Measurements from ENCODE around the gene URI1.

URI1 gene

GRCh38 chr19:29992233-29992867, 50.3 kb downstream of the URI1 start:
- DNase-seq (ENCODE audit: low spot score), result no peak
- Histone ChIP-seq H3K27ac (no peak overlapping the region), H3K4me3 (no peak overlapping the region)
- no peak for TF ChIP-seq CTCF (IDR thresholded peaks at IDR 0.05)

- no peak for TF ChIP-seq CTCF (IDR thresholded peaks at IDR 0.05)
- Histone ChIP-seq H3K4me3 (no peak overlapping the region), H3K27ac (no peak overlapping the region)
- DNase-seq (ENCODE audit: low spot score), result no peak
Observed at GRCh38 chr19:29999490-29999889, 57.5 kb downstream of the URI1 start.

- H3K4me3 ChIP-seq, result no peak overlapping the region
- no peak for TF ChIP-seq CTCF (IDR thresholded peaks at IDR 0.05)
- no peak overlapping the region for H3K27ac ChIP-seq
- DNase-seq (ENCODE audit: low spot score), result no peak
Observed at GRCh38 chr19:30000862-30001261, 58.8 kb downstream of the URI1 start.

GRCh38 chr19:30001301-30001700, 59.3 kb downstream of the URI1 start:
- no peak for TF ChIP-seq CTCF (IDR thresholded peaks at IDR 0.05)
- H3K27ac ChIP-seq, result no peak overlapping the region
- H3K4me3 ChIP-seq, result no peak overlapping the region
- DNase-seq (ENCODE audit: low spot score), result no peak

- H3K4me3 ChIP-seq, result no peak overlapping the region
- no peak for DNase-seq (ENCODE audit: low spot score)
- H3K27ac ChIP-seq, result no peak overlapping the region
Observed at GRCh38 chr19:30001791-30002190, 59.8 kb downstream of the URI1 start.

GRCh38 chr19:30003866-30004265, 61.8 kb downstream of the URI1 start:
- no peak for TF ChIP-seq CTCF (IDR thresholded peaks at IDR 0.05)
- DNase-seq (ENCODE audit: low spot score), result no peak
- Histone ChIP-seq H3K4me3 (no peak overlapping the region), H3K27ac (no peak overlapping the region)

More at GRCh38 chr19:30001791-30002190, 59.8 kb downstream of the URI1 start:
- TF ChIP-seq CTCF (IDR thresholded peaks at IDR 0.05), result no peak

- no peak for TF ChIP-seq CTCF (IDR thresholded peaks at IDR 0.05)
- no peak overlapping the region for H3K27ac ChIP-seq
- no peak overlapping the region for H3K4me3 ChIP-seq
- no peak for DNase-seq (ENCODE audit: low spot score)
Observed at GRCh38 chr19:30004403-30004802, 62.4 kb downstream of the URI1 start.
